ENCODE results near the gene HIVEP3. TPM values are rescaled to one million over a fixed set of nuclear protein-coding genes. Genes with fewer than 3 reads are reported as not detected.

Gene HIVEP3
- total and polyA plus RNA-seq, 3 experiments from 2014 or later, result 15.1 to 24.0 (median 23.0) TPM

- H3K4me1 Mint-ChIP-seq, result peaks cover 42 to 55% (median 51%) of the 10 kb centered on the region in 3 donors
- no peak overlapping the region for H3K27ac ChIP-seq (ENCODE audit: low read depth, low read length)
- H3K4me3 ChIP-seq (ENCODE audit: low read length), result no peak overlapping the region
- H3K27ac Mint-ChIP-seq, result peak overlapping the region in 1 of 8 donors; percentile 14
- H3K9me3 ChIP-seq (ENCODE audit: low read length), result no peaks in the 10 kb centered on the region
- H3K4me3 Mint-ChIP-seq, result peak overlapping the region in 4 of 7 donors; percentile 20 to 38 (median 25)
- POLR2A ChIA-PET, result no interaction called here
- CTCF ChIA-PET, result interaction anchor here (1.1 to 1.4 kb wide), 2 partner anchors 26 to 419 kb away, joined by 3 to 4 read pairs; no protein-coding TSS in a partner anchor
- H3K27me3 ChIP-seq (ENCODE audit: insufficient read depth, low read length, poor library complexity, severe bottlenecking), result no peaks in the 10 kb centered on the region
- no peaks in the 10 kb centered on the region for H3K36me3 ChIP-seq (ENCODE audit: insufficient read depth, low read length)
- DNase-seq, result no peak
- no peaks in the 10 kb centered on the region for H3K9me3 Mint-ChIP-seq
- H3K36me3 Mint-ChIP-seq, result no peaks in the 10 kb centered on the region
- H3K4me1 ChIP-seq (ENCODE audit: insufficient read depth, low read length), result peaks cover 39% of the 10 kb centered on the region
- no peaks in the 10 kb centered on the region for H3K27me3 Mint-ChIP-seq
Observed at GRCh38 chr1:41754540-41754939, 164.2 kb downstream of the HIVEP3 start.

- POLR2A ChIA-PET, result no interaction called here
- Mint-ChIP-seq H3K4me1 (peaks cover 43 to 64% (median 58%) of the 10 kb centered on the region in 3 donors), H3K27me3 (no peaks in the 10 kb centered on the region), H3K9me3 (no peaks in the 10 kb centered on the region), H3K36me3 (no peaks in the 10 kb centered on the region), H3K4me3 (no peak overlapping the region), H3K27ac (peak overlapping the region in 2 of 8 donors; percentile 6 to 14)
- H3K4me1 ChIP-seq (ENCODE audit: insufficient read depth, low read length), result peaks cover 44% of the 10 kb centered on the region
- CTCF ChIA-PET, result interaction anchor here (1.6 kb wide), 1 partner anchor 139 kb away, joined by 4 read pairs; no protein-coding TSS in a partner anchor
- H3K27ac ChIP-seq (ENCODE audit: low read depth, low read length), result no peak overlapping the region
- no peak overlapping the region for H3K4me3 ChIP-seq (ENCODE audit: low read length)
- DNase-seq, result no peak
- no peaks in the 10 kb centered on the region for H3K9me3 ChIP-seq (ENCODE audit: low read length)
- H3K36me3 ChIP-seq (ENCODE audit: insufficient read depth, low read length), result no peaks in the 10 kb centered on the region
- H3K27me3 ChIP-seq (ENCODE audit: insufficient read depth, low read length, poor library complexity, severe bottlenecking), result no peaks in the 10 kb centered on the region
Observed at GRCh38 chr1:41752514-41753170, 166.1 kb downstream of the HIVEP3 start.

GRCh38 chr1:41751804-41752513 lies 166.8 kb downstream of the HIVEP3 start:
- ChIA-PET POLR2A (interaction anchor here (0.6 kb wide), 1 partner anchor 55 kb away, joined by 3 read pairs; no protein-coding TSS in a partner anchor), CTCF (interaction anchor here (1.2 to 1.6 kb wide), 2 partner anchors 140 to 422 kb away, joined by 3 to 4 read pairs; no protein-coding TSS in a partner anchor)
- no peaks in the 10 kb centered on the region for H3K27me3 Mint-ChIP-seq
- Histone ChIP-seq H3K36me3 (ENCODE audit: insufficient read depth, low read length) (no peaks in the 10 kb centered on the region), H3K4me3 (ENCODE audit: low read length) (peak overlapping the region; percentile 5), H3K9me3 (ENCODE audit: low read length) (no peaks in the 10 kb centered on the region), H3K27me3 (ENCODE audit: insufficient read depth, low read length, poor library complexity, severe bottlenecking) (no peaks in the 10 kb centered on the region), H3K4me1 (ENCODE audit: insufficient read depth, low read length) (peaks cover 44% of the 10 kb centered on the region), H3K27ac (ENCODE audit: low read depth, low read length) (no peak overlapping the region)
- H3K9me3 Mint-ChIP-seq, result no peaks in the 10 kb centered on the region
- H3K27ac Mint-ChIP-seq, result peak overlapping the region in 6 of 8 donors; percentile 7 to 94 (median 82)
- H3K4me3 Mint-ChIP-seq, result peak overlapping the region in 4 of 7 donors; percentile 28 to 81 (median 66)
- peaks cover 43 to 64% (median 58%) of the 10 kb centered on the region in 3 donors for H3K4me1 Mint-ChIP-seq
- DNase-seq, result no peak
- H3K36me3 Mint-ChIP-seq, result no peaks in the 10 kb centered on the region

GRCh38 chr1:41749991-41750745 lies 168.6 kb downstream of the HIVEP3 start:
- Mint-ChIP-seq H3K27ac (peak overlapping the region in 1 of 8 donors; percentile 2), H3K4me1 (peaks cover 43 to 61% (median 60%) of the 10 kb centered on the region in 3 donors), H3K36me3 (no peaks in the 10 kb centered on the region), H3K27me3 (no peaks in the 10 kb centered on the region), H3K9me3 (no peaks in the 10 kb centered on the region), H3K4me3 (peak overlapping the region in 2 of 7 donors; percentile 47 to 81)
- ChIA-PET CTCF (interaction anchor here (1.5 to 1.8 kb wide), 3 partner anchors 10 to 176 kb away, joined by 4 to 5 read pairs (median 5); no protein-coding TSS in a partner anchor), POLR2A (interaction anchor here (1.0 kb wide), 1 partner anchor 21 kb away, joined by 3 read pairs; no protein-coding TSS in a partner anchor)
- DNase-seq, result no peak
- peaks cover 44% of the 10 kb centered on the region for H3K4me1 ChIP-seq (ENCODE audit: insufficient read depth, low read length)
- no peak overlapping the region for H3K4me3 ChIP-seq (ENCODE audit: low read length)
- H3K27me3 ChIP-seq (ENCODE audit: insufficient read depth, low read length, poor library complexity, severe bottlenecking), result no peaks in the 10 kb centered on the region
- H3K27ac ChIP-seq (ENCODE audit: low read depth, low read length), result no peak overlapping the region
- H3K36me3 ChIP-seq (ENCODE audit: insufficient read depth, low read length), result no peaks in the 10 kb centered on the region
- H3K9me3 ChIP-seq (ENCODE audit: low read length), result no peaks in the 10 kb centered on the region

- Histone ChIP-seq H3K27me3 (ENCODE audit: insufficient read depth, low read length, poor library complexity, severe bottlenecking) (no peaks in the 10 kb centered on the region), H3K27ac (ENCODE audit: low read depth, low read length) (no peak overlapping the region), H3K4me1 (ENCODE audit: insufficient read depth, low read length) (peaks cover 24% of the 10 kb centered on the region), H3K9me3 (ENCODE audit: low read length) (no peaks in the 10 kb centered on the region), H3K4me3 (ENCODE audit: low read length) (no peak overlapping the region), H3K36me3 (ENCODE audit: insufficient read depth, low read length) (no peaks in the 10 kb centered on the region)
- Mint-ChIP-seq H3K4me1 (peaks cover 26 to 45% (median 36%) of the 10 kb centered on the region in 3 donors), H3K9me3 (no peaks in the 10 kb centered on the region), H3K27ac (no peak overlapping the region), H3K36me3 (no peaks in the 10 kb centered on the region), H3K4me3 (no peak overlapping the region), H3K27me3 (no peaks in the 10 kb centered on the region)
- ChIA-PET POLR2A (no interaction called here), CTCF (no interaction called here)
- no peak for DNase-seq
Observed at GRCh38 chr1:41745022-41745421, 173.7 kb downstream of the HIVEP3 start.

GRCh38 chr1:41743366-41743765 lies 175.4 kb downstream of the HIVEP3 start:
- Mint-ChIP-seq H3K27ac (no peak overlapping the region), H3K4me1 (peaks cover 35 to 48% (median 41%) of the 10 kb centered on the region in 3 donors), H3K4me3 (no peak overlapping the region), H3K9me3 (no peaks in the 10 kb centered on the region), H3K36me3 (no peaks in the 10 kb centered on the region), H3K27me3 (no peaks in the 10 kb centered on the region)
- Histone ChIP-seq H3K27ac (ENCODE audit: low read depth, low read length) (no peak overlapping the region), H3K27me3 (ENCODE audit: insufficient read depth, low read length, poor library complexity, severe bottlenecking) (no peaks in the 10 kb centered on the region), H3K4me3 (ENCODE audit: low read length) (no peak overlapping the region), H3K9me3 (ENCODE audit: low read length) (no peaks in the 10 kb centered on the region), H3K36me3 (ENCODE audit: insufficient read depth, low read length) (no peaks in the 10 kb centered on the region), H3K4me1 (ENCODE audit: insufficient read depth, low read length) (peaks cover 31% of the 10 kb centered on the region)
- POLR2A ChIA-PET, result no interaction called here
- CTCF ChIA-PET, result no interaction called here
- DNase-seq, result no peak

GRCh38 chr1:41742219-41742618 lies 176.5 kb downstream of the HIVEP3 start:
- Mint-ChIP-seq H3K9me3 (no peaks in the 10 kb centered on the region), H3K27me3 (no peaks in the 10 kb centered on the region), H3K27ac (peak overlapping the region in 1 of 8 donors; percentile 0), H3K36me3 (no peaks in the 10 kb centered on the region), H3K4me1 (peaks cover 42 to 52% (median 47%) of the 10 kb centered on the region in 3 donors), H3K4me3 (peak overlapping the region in 2 of 7 donors; percentile 8 to 72)
- CTCF ChIA-PET, result no interaction called here
- no peak overlapping the region for H3K4me3 ChIP-seq (ENCODE audit: low read length)
- peaks cover 34% of the 10 kb centered on the region for H3K4me1 ChIP-seq (ENCODE audit: insufficient read depth, low read length)
- no peaks in the 10 kb centered on the region for H3K36me3 ChIP-seq (ENCODE audit: insufficient read depth, low read length)
- no peaks in the 10 kb centered on the region for H3K9me3 ChIP-seq (ENCODE audit: low read length)
- POLR2A ChIA-PET, result no interaction called here
- H3K27ac ChIP-seq (ENCODE audit: low read depth, low read length), result no peak overlapping the region
- H3K27me3 ChIP-seq (ENCODE audit: insufficient read depth, low read length, poor library complexity, severe bottlenecking), result no peaks in the 10 kb centered on the region
- no peak for DNase-seq
